Epithelial cell of esophagus (primary cell): ENCODE results near the gene JPT2.
A peak's percentile ranks its signal among the peaks of the same experiment; 100 is the strongest.

Experiments
- DNase-seq: peaks from one replicate; pipeline ENCODE4 v3.0.0; 2010; ENCODE audit warnings: low read depth
- H3K4me3 ChIP-seq: 2 replicates; pipeline ENCODE4 v1.5.1; 2011; ENCODE audit warnings: mild to moderate bottlenecking, low read length, control low read depth
- CTCF ChIP-seq: IDR thresholded peaks from 2 replicates; pipeline ENCODE4 v1.5.1; 2011; ENCODE audit warnings: low read depth, mild to moderate bottlenecking, low read length, control low read depth, inconsistent platforms; ENCODE audit not compliant: insufficient read depth; ENCODE audit errors: missing control alignments

JPT2 gene

GRCh38 chr16:1740781-1741490 lies 62.9 kb downstream of the JPT2 start:
- no peak for DNase-seq
- no peak for TF ChIP-seq CTCF
- H3K4me3 ChIP-seq = no peak overlapping the region

GRCh38 chr16:1741553-1742165 lies 63.6 kb downstream of the JPT2 start:
- no peak for DNase-seq
- no peak overlapping the region for H3K4me3 ChIP-seq
- TF ChIP-seq CTCF = no peak

- no peak overlapping the region for H3K4me3 ChIP-seq
- DNase-seq = no peak
- no peak for TF ChIP-seq CTCF
Measured at GRCh38 chr16:1743376-1744337, 65.6 kb downstream of the JPT2 start.

- no peak overlapping the region for H3K4me3 ChIP-seq
- DNase-seq = no peak
- no peak for TF ChIP-seq CTCF
Measured at GRCh38 chr16:1744338-1744840, 66.3 kb downstream of the JPT2 start.

- peak; percentile 6 for TF ChIP-seq CTCF
- peak; percentile 57 for DNase-seq
- no peak overlapping the region for H3K4me3 ChIP-seq
Measured at GRCh38 chr16:1745181-1745899, 67.3 kb downstream of the JPT2 start.
